ENCODE results near the gene CTNNA3. TPM values are rescaled to one million over a fixed set of nuclear protein-coding genes. Genes with fewer than 3 reads are reported as not detected.

Gene CTNNA3
- total and polyA plus RNA-seq, 10 donors: 0.03 to 2.4 (median 0.76) TPM; not detected in 1

DNA sequence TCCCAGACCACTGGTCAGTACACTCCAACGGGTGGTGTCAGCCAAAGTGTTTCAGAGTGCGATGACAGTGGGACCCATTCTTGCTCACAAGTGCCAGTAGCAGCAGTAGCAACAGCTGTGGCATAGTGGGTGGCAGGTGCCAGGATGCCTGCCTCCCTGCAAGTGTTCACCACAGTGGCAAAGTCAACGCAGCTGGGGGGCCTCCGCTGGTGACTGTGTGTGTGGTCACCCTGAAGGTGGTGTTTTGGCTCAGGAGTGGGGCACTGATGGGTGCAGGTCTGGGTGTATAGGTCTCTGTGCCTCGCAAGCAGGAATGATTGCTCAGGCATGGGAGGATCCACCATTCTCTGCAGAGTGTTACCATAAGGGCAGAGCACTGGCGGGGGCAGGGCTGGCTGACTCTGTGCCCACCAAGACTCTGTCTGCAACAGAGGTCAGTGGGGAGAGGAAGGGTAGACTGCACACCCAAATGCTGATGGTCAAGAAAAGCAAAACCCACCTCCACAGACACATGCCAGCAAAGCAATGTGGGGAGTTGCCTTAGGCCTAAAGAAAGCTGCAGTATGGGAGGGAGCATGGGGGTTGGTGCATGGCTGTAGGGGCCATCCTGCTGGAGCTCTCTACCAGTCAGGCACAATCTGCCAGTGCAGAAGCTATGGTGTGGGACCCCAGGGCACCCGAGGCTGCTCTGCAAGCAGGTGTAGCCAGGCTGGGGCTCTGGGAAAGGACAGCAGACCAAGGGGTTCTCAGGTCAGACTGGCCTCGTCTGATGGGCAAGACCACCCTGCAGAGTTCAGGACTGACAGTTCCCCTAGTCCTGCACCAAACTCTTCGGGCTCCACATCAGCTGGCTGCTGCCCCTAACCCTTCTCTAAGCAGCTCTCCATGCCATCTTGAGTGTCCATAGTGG lies 368.1 kb downstream of the CTNNA3 start:
- intact Hi-C loops (cut with DNase I; ENCODE audit: low total_unique reads): no loop called here
- Histone ChIP-seq H3K9me3 (peaks cover 0 to 55% (median 39%) of the 10 kb centered on the region in 8 donors), H3K4me3 (no peak overlapping the region), H3K36me3 (no peaks in the 10 kb centered on the region), H3K27me3 (replicated peaks in 1 of 7) (no peaks in the 10 kb centered on the region), H3K27ac (no peak overlapping the region), H3K4me1 (no peaks in the 10 kb centered on the region)
- TF ChIP-seq, protein P1, sequence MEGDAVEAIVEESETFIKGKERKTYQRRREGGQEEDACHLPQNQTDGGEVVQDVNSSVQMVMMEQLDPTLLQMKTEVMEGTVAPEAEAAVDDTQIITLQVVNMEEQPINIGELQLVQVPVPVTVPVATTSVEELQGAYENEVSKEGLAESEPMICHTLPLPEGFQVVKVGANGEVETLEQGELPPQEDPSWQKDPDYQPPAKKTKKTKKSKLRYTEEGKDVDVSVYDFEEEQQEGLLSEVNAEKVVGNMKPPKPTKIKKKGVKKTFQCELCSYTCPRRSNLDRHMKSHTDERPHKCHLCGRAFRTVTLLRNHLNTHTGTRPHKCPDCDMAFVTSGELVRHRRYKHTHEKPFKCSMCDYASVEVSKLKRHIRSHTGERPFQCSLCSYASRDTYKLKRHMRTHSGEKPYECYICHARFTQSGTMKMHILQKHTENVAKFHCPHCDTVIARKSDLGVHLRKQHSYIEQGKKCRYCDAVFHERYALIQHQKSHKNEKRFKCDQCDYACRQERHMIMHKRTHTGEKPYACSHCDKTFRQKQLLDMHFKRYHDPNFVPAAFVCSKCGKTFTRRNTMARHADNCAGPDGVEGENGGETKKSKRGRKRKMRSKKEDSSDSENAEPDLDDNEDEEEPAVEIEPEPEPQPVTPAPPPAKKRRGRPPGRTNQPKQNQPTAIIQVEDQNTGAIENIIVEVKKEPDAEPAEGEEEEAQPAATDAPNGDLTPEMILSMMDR (IDR thresholded peaks at IDR 0.05 in 8 of 11, conservative IDR thresholded peaks at IDR 0.05 in 3 of 11): no peak
- TF ChIP-seq POLR2AphosphoS5 (IDR thresholded peaks at IDR 0.05): no peak
- no peak for TF ChIP-seq POLR2A (IDR thresholded peaks at IDR 0.05)
- DNase-seq: peak; percentile 47
- 73 to 83% (median 78%) methylated on average over 6 to 9 of the region's 9 CpGs for WGBS, 5 donors

DNA sequence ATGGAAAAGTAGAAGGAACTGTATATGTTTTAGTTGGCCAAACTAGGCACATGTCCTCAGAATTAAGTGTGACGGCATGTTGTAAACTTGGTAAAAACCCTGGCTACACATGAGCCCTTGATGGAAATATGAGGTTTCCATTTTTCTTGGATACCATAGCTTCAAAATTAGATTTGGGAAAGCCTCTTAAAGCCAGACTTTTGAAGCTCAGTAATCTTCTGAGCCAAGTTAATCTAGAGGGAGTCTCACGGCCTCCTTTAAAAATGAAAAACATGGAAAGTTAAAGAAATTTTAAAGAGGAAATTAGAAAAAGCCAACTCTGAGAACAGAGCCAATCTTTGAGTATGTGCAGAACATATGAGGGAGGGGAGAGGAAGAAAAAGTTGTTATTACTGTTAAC lies 376.0 kb downstream of the CTNNA3 start:
- H3K27ac ChIP-seq: no peak overlapping the region
- H3K36me3 ChIP-seq: no peaks in the 10 kb centered on the region
- H3K9me3 ChIP-seq: peaks cover 0 to 27% (median 18%) of the 10 kb centered on the region in 8 donors
- TF ChIP-seq POLR2AphosphoS5 (IDR thresholded peaks at IDR 0.05) (no peak), POLR2A (IDR thresholded peaks at IDR 0.05) (no peak)
- TF ChIP-seq, protein P1 (IDR thresholded peaks at IDR 0.05 in 8 of 11, conservative IDR thresholded peaks at IDR 0.05 in 3 of 11): no peak
- no peaks in the 10 kb centered on the region for H3K27me3 ChIP-seq (replicated peaks in 1 of 7)
- 47 to 74% (median 67%) methylated on average over 2 of the region's 2 CpGs for WGBS, 5 donors
- intact Hi-C loops (cut with DNase I; ENCODE audit: low total_unique reads): no loop called here
- no peak overlapping the region for H3K4me3 ChIP-seq
- no peak for DNase-seq
- H3K4me1 ChIP-seq: no peaks in the 10 kb centered on the region

DNA sequence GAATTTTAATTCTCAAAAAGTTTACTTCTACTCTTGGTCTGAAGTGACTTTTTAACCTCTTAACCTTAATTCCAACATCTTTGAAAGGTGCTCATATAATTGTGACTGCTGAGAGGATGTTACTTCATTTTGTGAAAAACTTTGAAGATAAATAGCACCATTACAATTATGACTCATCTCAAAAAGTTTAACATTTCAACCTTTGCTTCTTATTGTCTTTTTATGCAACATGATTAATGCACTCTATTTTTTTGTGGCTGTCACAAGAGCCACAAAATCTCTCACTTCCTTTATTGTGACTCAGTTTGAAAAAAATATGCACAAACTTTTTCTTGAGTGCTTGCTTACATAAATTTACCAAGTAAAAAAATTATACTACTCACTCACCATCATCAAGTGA lies 387.1 kb downstream of the CTNNA3 start:
- intact Hi-C loops (cut with DNase I; ENCODE audit: low total_unique reads): no loop called here
- H3K27me3 ChIP-seq (replicated peaks in 1 of 7): no peaks in the 10 kb centered on the region
- H3K9me3 ChIP-seq: peaks cover 0 to 13% (median 0%) of the 10 kb centered on the region in 8 donors
- no peaks in the 10 kb centered on the region for H3K36me3 ChIP-seq
- H3K4me3 ChIP-seq: no peak overlapping the region
- TF ChIP-seq POLR2A (IDR thresholded peaks at IDR 0.05) (no peak), POLR2AphosphoS5 (IDR thresholded peaks at IDR 0.05) (no peak)
- TF ChIP-seq, protein P1 (IDR thresholded peaks at IDR 0.05 in 8 of 11, conservative IDR thresholded peaks at IDR 0.05 in 3 of 11): no peak
- H3K4me1 ChIP-seq: no peaks in the 10 kb centered on the region
- H3K27ac ChIP-seq: no peak overlapping the region
- no peak for DNase-seq

DNA sequence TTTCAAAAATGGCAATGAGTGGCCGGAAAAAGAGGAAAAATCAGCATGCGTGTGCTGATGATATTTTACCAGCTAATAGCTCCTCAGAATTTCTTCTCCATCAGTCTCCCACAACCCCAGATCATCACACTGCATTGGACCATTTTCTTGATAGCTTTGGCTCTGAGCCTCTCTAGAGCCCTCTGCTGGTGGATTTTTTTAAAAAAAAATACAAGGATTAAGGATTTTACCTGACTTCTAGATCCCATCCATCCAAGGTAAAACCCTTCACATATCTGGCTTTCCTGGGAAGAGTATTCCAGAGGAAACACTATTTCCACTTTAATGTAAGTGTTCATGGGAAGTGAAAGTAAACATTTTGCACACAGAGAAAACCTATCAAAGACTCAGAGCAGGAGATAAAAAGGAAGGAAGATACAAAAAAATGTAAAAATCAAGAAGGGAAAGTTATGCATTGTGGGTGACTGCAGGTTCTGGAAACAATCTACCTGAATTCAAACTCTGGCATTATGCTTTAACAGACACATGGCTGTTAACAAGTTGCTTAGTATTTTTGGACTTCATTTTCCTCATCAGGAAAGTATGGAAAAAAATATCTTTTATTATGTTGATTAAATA lies 389.3 kb downstream of the CTNNA3 start:
- TF ChIP-seq POLR2AphosphoS5 (IDR thresholded peaks at IDR 0.05): no peak
- TF ChIP-seq, protein P1 (IDR thresholded peaks at IDR 0.05 in 8 of 11, conservative IDR thresholded peaks at IDR 0.05 in 3 of 11): peak in 2 of 11 experiments; percentile 11 to 30
- Histone ChIP-seq H3K36me3 (no peaks in the 10 kb centered on the region), H3K27me3 (replicated peaks in 1 of 7) (no peaks in the 10 kb centered on the region), H3K4me3 (no peak overlapping the region), H3K4me1 (no peaks in the 10 kb centered on the region), H3K27ac (no peak overlapping the region), H3K9me3 (peaks cover 0 to 13% (median 0%) of the 10 kb centered on the region in 8 donors)
- no peak for DNase-seq
- 73 to 94% (median 87%) methylated on average over 2 of the region's 2 CpGs for WGBS, 5 donors
- intact Hi-C loops (cut with DNase I; ENCODE audit: low total_unique reads): no loop called here

Data from spleen (tissue), 11 donors.